ENCODE results near the gene DBNDD1. TPM values are rescaled to one million over a fixed set of nuclear protein-coding genes. Genes with fewer than 3 reads are reported as not detected.

Gene DBNDD1
- total RNA-seq, 6 experiments from 2014 or later: 1.9 to 2.6 (median 2.1) TPM

DNA sequence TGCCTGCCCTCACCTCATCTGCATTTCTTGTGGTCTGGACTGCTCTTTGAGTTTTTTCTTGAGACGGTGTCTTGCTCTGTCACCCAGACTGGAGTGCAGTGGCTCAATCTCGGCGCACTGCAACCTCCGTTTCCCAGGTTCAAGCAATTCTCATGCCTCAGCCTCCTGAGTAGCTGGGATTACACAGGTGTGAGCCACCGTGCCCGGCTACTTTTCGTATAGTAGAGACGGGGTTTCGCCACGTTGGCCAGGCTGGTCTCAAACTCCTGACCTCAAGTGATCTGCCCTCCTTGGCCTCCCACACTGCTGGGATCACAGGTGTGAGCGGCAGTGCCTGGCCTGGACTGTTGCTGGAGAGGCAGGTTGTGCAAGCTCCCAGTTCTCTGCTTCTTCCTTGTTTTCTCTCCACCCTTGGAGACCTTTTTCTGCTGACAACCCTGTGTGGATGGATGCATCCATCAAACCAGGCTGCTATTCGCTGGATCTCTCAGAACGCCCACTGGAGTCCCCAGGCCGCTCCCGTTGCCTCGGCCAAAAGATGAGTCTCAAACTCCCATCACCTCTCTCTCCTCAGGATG is 22.7 kb upstream of the DBNDD1 start:
- Mint-ChIP-seq H3K9me3 (no peaks in the 10 kb centered on the region), H3K36me3 (ENCODE audit: low read depth) (peaks cover 11% of the 10 kb centered on the region)

DNA sequence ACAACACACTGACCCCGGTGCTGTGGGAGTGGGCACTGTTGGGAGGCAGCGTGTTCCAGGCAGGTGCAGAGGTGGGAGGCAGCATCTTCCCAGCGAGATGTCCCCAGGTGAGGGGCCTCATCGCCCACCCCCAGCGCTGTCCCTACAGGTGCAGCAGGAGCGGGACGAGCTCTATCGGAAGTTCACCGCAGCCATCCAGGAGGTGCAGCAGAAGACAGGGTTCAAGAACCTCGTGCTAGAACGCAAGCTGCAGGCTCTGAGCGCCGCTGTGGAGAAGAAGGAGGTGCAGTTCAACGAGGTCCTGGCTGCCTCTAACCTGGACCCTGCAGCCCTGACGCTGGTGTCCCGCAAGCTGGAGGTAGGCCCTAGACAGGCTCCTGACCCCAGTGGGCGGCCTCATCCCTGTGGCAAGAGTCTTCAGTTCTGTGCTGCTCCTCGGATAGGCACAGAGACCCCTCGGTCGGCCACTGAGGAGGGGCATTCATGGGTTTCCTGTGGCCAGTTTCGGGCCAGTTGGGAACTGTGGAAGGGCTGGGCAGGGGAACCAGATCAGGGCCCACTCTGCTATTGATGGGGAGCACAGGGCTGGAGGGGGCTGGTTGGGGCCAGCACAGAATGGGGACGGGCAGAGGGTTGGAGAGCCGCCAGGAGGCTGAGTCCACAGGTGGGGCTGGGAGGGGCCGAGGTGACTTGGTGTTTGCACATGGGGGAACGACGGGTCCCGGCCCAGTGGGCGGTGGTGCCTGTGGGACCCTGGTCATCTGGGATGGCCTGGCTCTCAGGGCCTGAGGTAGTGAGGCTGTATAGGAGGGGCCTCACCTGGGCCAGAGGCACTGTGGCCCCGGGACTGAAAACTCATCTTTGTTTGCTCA is 21.1 kb upstream of the DBNDD1 start:
- H3K27ac Mint-ChIP-seq: no peak overlapping the region
- H3K27me3 Mint-ChIP-seq (ENCODE audit: insufficient read depth): no peaks in the 10 kb centered on the region; the same call in none of the 2 replicates
- peaks cover 24% of the 10 kb centered on the region for H3K36me3 Mint-ChIP-seq (ENCODE audit: low read depth)

More for the DNA sequence above, 22.7 kb upstream of the DBNDD1 start:
- no peak for DNase-seq
- Mint-ChIP-seq H3K4me3 (no peak overlapping the region), H3K27me3 (ENCODE audit: insufficient read depth) (peaks cover 3% of the 10 kb centered on the region), H3K27ac (no peak overlapping the region), H3K4me1 (ENCODE audit: low read depth) (no peaks in the 10 kb centered on the region)
- TF ChIP-seq CTCF (IDR thresholded peaks at IDR 0.05): no peak

DNA sequence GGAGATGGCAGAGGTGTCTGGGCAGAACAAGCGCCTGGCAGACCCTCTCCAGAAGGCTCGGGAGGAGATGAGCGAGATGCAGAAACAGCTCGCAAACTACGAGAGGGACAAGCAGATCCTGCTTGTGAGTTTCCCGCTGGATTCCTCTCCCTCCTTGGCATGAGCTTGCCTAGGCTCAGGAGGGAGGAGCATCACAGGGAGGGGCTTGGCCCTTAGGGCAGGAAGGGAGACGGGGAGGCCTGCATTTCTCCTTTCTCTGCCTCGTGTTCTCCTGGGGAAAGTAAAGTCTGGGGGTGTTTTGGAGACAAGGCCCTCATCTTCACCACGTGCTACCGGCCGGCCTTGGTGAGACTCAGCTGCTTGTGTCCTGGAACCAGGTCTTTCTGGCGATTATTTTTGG is 18.0 kb upstream of the DBNDD1 start:
- no peak for DNase-seq
- Mint-ChIP-seq H3K4me1 (ENCODE audit: low read depth) (peaks cover 3% of the 10 kb centered on the region; the same call in 1 of the 2 replicates), H3K27me3 (ENCODE audit: insufficient read depth) (peaks cover 6% of the 10 kb centered on the region), H3K36me3 (ENCODE audit: low read depth) (peaks cover 34% of the 10 kb centered on the region), H3K9me3 (peaks cover 3% of the 10 kb centered on the region), H3K27ac (no peak overlapping the region), H3K4me3 (no peak overlapping the region)
- no peak for TF ChIP-seq CTCF (IDR thresholded peaks at IDR 0.05)

More for the DNA sequence above, 21.1 kb upstream of the DBNDD1 start:
- Mint-ChIP-seq H3K4me1 (ENCODE audit: low read depth) (no peaks in the 10 kb centered on the region), H3K9me3 (no peaks in the 10 kb centered on the region), H3K4me3 (no peak overlapping the region)
- no peak for DNase-seq
- no peak for TF ChIP-seq CTCF (IDR thresholded peaks at IDR 0.05)

GRCh38 chr16:90035902-90036301 is 16.6 kb upstream of the DBNDD1 start:
- H3K9me3 Mint-ChIP-seq: peaks cover 16% of the 10 kb centered on the region
- no peak overlapping the region for H3K27ac Mint-ChIP-seq
- H3K4me1 Mint-ChIP-seq (ENCODE audit: low read depth): peaks cover 11% of the 10 kb centered on the region; the same call in 1 of the 2 replicates
- no peak for DNase-seq
- no peak overlapping the region for H3K4me3 Mint-ChIP-seq
- H3K27me3 Mint-ChIP-seq (ENCODE audit: insufficient read depth): peaks cover 19% of the 10 kb centered on the region
- H3K36me3 Mint-ChIP-seq (ENCODE audit: low read depth): peaks cover 45% of the 10 kb centered on the region
- no peak for TF ChIP-seq CTCF (IDR thresholded peaks at IDR 0.05)

- H3K4me3 Mint-ChIP-seq: no peak overlapping the region
- no peak for DNase-seq
- H3K4me1 Mint-ChIP-seq (ENCODE audit: low read depth): peaks cover 11% of the 10 kb centered on the region; the same call in 1 of the 2 replicates
- no peak overlapping the region for H3K27ac Mint-ChIP-seq
- no peak for TF ChIP-seq CTCF (IDR thresholded peaks at IDR 0.05)
- H3K9me3 Mint-ChIP-seq: peaks cover 16% of the 10 kb centered on the region
- H3K27me3 Mint-ChIP-seq (ENCODE audit: insufficient read depth): peaks cover 19% of the 10 kb centered on the region
- H3K36me3 Mint-ChIP-seq (ENCODE audit: low read depth): peaks cover 47% of the 10 kb centered on the region
Measured at GRCh38 chr16:90034504-90034903, 15.2 kb upstream of the DBNDD1 start.

Measured in HFFc6 (cell line).